ENCODE results near the gene ROR1.

Gene ROR1

DNA sequence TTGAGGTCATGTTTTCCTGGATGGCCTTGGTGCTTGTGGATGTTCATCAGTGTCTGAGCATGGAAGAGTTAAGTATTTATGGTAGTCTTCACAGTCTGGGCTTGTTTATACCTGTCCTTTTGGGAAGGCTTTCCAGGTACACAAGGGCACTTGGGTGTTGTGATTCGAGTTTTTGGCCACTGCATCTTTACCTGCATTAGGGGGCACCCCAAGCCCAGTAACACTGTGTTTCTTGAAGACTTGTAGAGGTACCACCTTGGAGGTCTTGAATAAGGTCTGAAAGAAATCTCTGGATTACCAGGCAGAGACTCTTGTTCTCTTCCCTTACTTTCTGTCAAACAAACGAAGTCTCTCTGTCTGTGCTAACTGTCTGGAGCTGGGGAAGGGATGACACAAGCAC lies 34.4 kb upstream of the ROR1 start:
- TF ChIP-seq FOXP2 (optimal IDR thresholded peaks at IDR 0.05; ENCODE audit: control extremely low read depth, extremely low read length, insufficient read depth) (no peak), EZH2 (IDR thresholded peaks at IDR 0.05) (no peak), POLR2AphosphoS5 (IDR thresholded peaks at IDR 0.05; ENCODE audit: borderline replicate concordance, low read depth, low read length) (no peak)
- no peak overlapping the region for H3K4me3 ChIP-seq
- no peaks in the 10 kb centered on the region for H3K36me3 ChIP-seq (ENCODE audit: insufficient read depth, low read length)
- DNase-seq (ENCODE audit: low read depth, low spot score) = no peak
- no peak overlapping the region for H3K9ac ChIP-seq (ENCODE audit: insufficient read length)
- H3K9me3 ChIP-seq (ENCODE audit: low read depth, low read length) = peaks cover 3% of the 10 kb centered on the region; the same call in 1 of the 2 replicates
- no peak overlapping the region for H3K27ac ChIP-seq

DNA sequence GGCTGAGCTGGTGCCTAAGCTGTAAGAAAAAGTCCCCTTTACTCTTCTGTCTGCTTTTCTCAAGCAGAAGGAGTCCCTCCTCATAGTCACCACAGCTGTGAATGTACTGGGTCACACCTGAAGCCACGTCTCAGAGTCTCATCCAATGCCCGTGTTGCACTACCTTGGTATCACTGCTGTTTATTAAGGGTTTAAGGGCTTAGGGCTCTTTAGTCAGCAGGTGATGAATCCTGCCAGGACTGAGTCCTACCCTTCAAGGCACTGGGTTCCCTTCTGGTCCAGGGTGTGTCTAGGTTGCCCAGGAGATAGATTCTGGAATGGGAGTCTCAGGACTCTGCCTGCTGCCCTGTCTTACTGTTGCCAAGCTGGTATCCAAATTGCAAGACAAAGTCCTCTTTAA lies 33.4 kb upstream of the ROR1 start:
- Histone ChIP-seq H3K36me3 (ENCODE audit: insufficient read depth, low read length) (no peaks in the 10 kb centered on the region), H3K9ac (ENCODE audit: insufficient read length) (no peak overlapping the region), H3K27ac (no peak overlapping the region), H3K9me3 (ENCODE audit: low read depth, low read length) (peaks cover 3% of the 10 kb centered on the region; the same call in 1 of the 2 replicates), H3K4me3 (no peak overlapping the region)
- DNase-seq (ENCODE audit: low read depth, low spot score) = no peak
- no peak for TF ChIP-seq POLR2AphosphoS5 (IDR thresholded peaks at IDR 0.05; ENCODE audit: borderline replicate concordance, low read depth, low read length)
- TF ChIP-seq FOXP2 (optimal IDR thresholded peaks at IDR 0.05; ENCODE audit: control extremely low read depth, extremely low read length, insufficient read depth) = no peak
- no peak for TF ChIP-seq EZH2 (IDR thresholded peaks at IDR 0.05)

DNA sequence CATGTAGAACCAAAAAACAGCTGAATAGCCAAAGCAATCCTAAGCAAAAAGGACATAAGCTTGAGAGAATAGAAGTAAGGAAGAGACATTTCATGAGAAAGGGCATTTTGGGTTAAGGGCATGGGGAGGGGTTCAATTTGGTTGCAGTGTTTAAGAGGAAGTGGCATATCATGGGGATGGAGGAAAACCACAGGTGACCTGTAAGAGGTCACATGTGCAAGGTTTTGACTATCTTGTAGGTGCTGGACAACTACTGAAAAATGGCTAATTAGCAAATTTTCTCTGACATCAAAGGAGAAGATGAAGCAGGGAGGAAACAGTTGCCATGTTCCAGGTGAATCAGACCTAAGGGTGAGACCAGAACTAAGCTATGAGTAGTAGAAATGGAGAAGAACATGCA lies 31.3 kb upstream of the ROR1 start:
- no peak for TF ChIP-seq POLR2AphosphoS5 (IDR thresholded peaks at IDR 0.05; ENCODE audit: borderline replicate concordance, low read depth, low read length)
- no peak for TF ChIP-seq FOXP2 (optimal IDR thresholded peaks at IDR 0.05; ENCODE audit: control extremely low read depth, extremely low read length, insufficient read depth)
- TF ChIP-seq EZH2 (IDR thresholded peaks at IDR 0.05) = no peak
- H3K27ac ChIP-seq = no peak overlapping the region
- no peak overlapping the region for H3K4me3 ChIP-seq
- H3K9ac ChIP-seq (ENCODE audit: insufficient read length) = no peak overlapping the region
- H3K36me3 ChIP-seq (ENCODE audit: insufficient read depth, low read length) = no peaks in the 10 kb centered on the region
- H3K9me3 ChIP-seq (ENCODE audit: low read depth, low read length) = no peaks in the 10 kb centered on the region
- no peak for DNase-seq (ENCODE audit: low read depth, low spot score)

DNA sequence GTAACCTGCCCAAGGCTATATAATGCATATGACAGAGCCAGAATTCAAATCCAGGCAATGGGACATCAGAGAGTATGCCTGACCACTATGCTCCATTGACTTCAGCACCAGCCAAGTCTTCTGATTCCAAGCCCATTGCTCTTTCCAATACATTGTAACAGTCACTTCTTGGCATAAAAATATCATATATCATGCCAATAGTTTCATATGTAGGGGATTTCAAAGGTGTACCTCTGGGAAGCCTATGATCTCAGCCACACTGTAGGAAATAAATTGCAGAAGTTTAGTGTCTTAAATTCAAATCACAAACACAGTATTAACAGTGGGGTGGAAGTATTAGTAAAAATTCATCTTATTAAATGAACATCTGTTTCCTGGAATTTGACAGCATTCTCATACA lies 30.0 kb upstream of the ROR1 start:
- Histone ChIP-seq H3K27ac (no peak overlapping the region), H3K36me3 (ENCODE audit: insufficient read depth, low read length) (no peaks in the 10 kb centered on the region), H3K4me3 (no peak overlapping the region), H3K9me3 (ENCODE audit: low read depth, low read length) (no peaks in the 10 kb centered on the region), H3K9ac (ENCODE audit: insufficient read length) (no peak overlapping the region)
- no peak for DNase-seq (ENCODE audit: low read depth, low spot score)
- TF ChIP-seq FOXP2 (optimal IDR thresholded peaks at IDR 0.05; ENCODE audit: control extremely low read depth, extremely low read length, insufficient read depth) = no peak
- TF ChIP-seq POLR2AphosphoS5 (IDR thresholded peaks at IDR 0.05; ENCODE audit: borderline replicate concordance, low read depth, low read length) = no peak
- TF ChIP-seq EZH2 (IDR thresholded peaks at IDR 0.05) = no peak

DNA sequence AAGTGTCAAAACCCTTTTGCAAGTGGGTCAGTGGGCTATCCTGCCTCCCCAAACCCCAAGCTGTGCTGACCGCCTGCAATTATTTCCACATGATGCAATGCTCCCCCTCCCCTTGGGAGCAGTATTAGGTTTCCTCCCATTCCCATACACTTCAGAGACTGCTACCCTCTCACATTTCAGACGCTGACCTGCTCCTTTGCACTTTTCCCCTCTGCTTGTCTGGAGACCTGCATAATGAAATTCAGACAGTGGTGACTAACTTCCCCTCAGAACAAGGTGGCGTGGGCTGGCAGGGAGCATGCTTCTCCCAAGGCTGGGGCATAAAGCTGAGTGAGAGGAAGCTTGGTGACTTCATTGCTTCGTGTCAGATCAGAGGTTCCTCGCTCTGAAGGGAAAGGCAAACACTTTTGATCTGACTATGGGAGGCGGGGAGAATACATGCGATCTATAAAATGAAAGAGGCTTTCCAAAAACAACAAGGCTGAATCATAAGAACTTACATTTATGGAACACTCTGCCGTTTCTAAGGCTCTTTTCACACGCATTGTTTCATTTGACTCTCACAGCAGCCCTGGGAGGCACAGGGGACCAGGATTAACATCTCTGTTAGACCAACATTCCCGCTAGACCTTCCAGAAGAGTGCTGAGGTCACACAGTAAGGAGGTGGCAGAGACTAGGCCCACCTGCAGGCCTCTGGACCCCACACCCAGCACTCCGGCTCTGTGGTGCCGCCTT lies 27.5 kb upstream of the ROR1 start:
- Histone ChIP-seq H3K4me3 (no peak overlapping the region), H3K36me3 (ENCODE audit: insufficient read depth, low read length) (no peaks in the 10 kb centered on the region), H3K9me3 (ENCODE audit: low read depth, low read length) (no peaks in the 10 kb centered on the region), H3K9ac (ENCODE audit: insufficient read length) (no peak overlapping the region), H3K27ac (no peak overlapping the region)
- no peak for TF ChIP-seq POLR2AphosphoS5 (IDR thresholded peaks at IDR 0.05; ENCODE audit: borderline replicate concordance, low read depth, low read length)
- no peak for TF ChIP-seq EZH2 (IDR thresholded peaks at IDR 0.05)
- TF ChIP-seq FOXP2 (optimal IDR thresholded peaks at IDR 0.05; ENCODE audit: control extremely low read depth, extremely low read length, insufficient read depth) = no peak
- DNase-seq (ENCODE audit: low read depth, low spot score) = no peak

DNA sequence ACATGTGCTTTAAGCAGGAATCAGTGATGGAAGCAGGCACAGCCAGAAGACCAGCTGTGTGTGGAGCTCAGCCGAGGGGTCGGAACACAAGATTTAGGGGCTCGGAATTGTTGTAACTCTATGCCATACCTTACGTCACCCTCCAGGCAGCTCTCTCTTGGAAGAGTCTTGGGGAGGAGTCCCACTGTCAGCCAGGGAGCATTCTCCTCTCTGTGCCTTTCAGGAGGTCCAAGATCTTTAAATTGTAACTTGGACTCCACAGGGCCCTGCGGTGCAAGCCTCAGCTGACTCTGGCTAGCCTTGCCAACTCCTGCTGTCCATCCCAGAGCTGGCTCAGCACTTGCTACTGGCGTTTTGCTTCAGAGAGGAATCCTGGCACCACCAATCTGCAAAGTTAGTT lies 26.4 kb upstream of the ROR1 start:
- no peak for TF ChIP-seq FOXP2 (optimal IDR thresholded peaks at IDR 0.05; ENCODE audit: control extremely low read depth, extremely low read length, insufficient read depth)
- TF ChIP-seq EZH2 (IDR thresholded peaks at IDR 0.05) = no peak
- TF ChIP-seq POLR2AphosphoS5 (IDR thresholded peaks at IDR 0.05; ENCODE audit: borderline replicate concordance, low read depth, low read length) = no peak
- H3K9ac ChIP-seq (ENCODE audit: insufficient read length) = no peak overlapping the region
- DNase-seq (ENCODE audit: low read depth, low spot score) = no peak
- H3K36me3 ChIP-seq (ENCODE audit: insufficient read depth, low read length) = no peaks in the 10 kb centered on the region
- no peaks in the 10 kb centered on the region for H3K9me3 ChIP-seq (ENCODE audit: low read depth, low read length)
- H3K27ac ChIP-seq = no peak overlapping the region
- H3K4me3 ChIP-seq = no peak overlapping the region

DNA sequence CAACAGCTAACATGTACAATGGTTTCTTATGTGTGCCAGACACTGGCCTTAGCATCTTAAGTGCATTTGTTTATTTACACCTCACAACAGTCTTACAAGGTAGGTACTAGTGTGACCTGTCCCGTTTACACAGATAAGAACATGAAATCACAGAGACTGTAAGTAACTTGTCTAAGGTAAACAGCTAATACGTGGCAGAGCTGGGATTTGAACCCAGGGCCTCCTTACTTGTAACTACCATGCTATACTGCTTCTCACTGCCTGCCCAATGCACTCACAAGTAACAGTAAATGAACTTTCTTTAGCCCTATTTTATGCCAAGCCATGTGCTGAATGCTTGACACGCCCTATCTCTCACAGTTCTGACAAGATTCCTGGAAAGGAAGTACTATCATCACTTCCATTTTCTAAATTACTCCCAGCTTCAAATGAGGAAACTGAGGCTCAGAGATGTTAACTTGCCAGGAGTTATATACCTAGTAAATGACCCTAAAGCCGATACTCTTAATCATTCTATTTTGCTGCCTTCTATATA lies 25.7 kb upstream of the ROR1 start:
- Histone ChIP-seq H3K9me3 (ENCODE audit: low read depth, low read length) (no peaks in the 10 kb centered on the region), H3K4me3 (no peak overlapping the region), H3K36me3 (ENCODE audit: insufficient read depth, low read length) (no peaks in the 10 kb centered on the region), H3K27ac (no peak overlapping the region), H3K9ac (ENCODE audit: insufficient read length) (no peak overlapping the region)
- TF ChIP-seq POLR2AphosphoS5 (IDR thresholded peaks at IDR 0.05; ENCODE audit: borderline replicate concordance, low read depth, low read length) (no peak), FOXP2 (optimal IDR thresholded peaks at IDR 0.05; ENCODE audit: control extremely low read depth, extremely low read length, insufficient read depth) (no peak), EZH2 (IDR thresholded peaks at IDR 0.05) (no peak)
- no peak for DNase-seq (ENCODE audit: low read depth, low spot score)

DNA sequence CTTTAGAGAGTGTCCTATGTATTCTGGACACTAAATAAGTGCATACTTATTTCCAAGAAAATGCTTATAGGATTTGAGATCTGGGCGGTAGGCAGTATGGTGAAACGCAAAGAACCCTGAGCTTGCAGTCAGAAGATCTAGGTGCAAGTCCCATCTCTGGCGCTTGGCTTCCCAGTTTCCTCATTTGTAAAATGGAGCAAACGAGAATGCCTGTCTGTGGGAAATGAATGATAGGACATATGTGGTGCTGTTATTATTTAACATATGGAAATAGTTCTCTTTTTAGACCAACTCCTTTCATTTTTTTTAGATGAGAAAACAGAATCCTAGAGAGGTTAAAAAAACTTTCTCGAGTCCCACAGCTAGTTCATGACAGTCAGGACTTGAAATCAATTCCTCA lies 25.2 kb upstream of the ROR1 start:
- Histone ChIP-seq H3K36me3 (ENCODE audit: insufficient read depth, low read length) (no peaks in the 10 kb centered on the region), H3K27ac (no peak overlapping the region), H3K9me3 (ENCODE audit: low read depth, low read length) (no peaks in the 10 kb centered on the region), H3K4me3 (no peak overlapping the region), H3K9ac (ENCODE audit: insufficient read length) (no peak overlapping the region)
- DNase-seq (ENCODE audit: low read depth, low spot score) = no peak
- TF ChIP-seq POLR2AphosphoS5 (IDR thresholded peaks at IDR 0.05; ENCODE audit: borderline replicate concordance, low read depth, low read length) (no peak), EZH2 (IDR thresholded peaks at IDR 0.05) (no peak)

DNA sequence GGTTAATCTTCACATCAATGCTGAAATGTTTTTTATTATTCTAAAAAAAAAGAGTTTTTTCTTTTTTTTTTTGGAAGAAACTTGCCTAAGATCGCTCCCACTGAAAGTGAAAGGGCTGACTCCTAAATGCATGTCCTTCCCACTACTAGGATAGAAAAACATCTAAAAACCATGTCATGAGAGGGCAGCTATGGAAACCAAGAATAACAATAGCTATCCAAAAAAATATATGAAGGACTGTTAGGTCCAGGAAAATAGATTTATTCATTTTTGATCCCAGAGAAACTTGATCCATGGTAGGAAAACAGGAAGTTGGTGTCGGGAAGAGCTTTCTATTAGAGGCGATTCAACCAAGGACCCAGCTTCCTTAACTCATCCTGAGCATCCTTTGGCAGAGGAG lies 23.1 kb upstream of the ROR1 start:
- no peak overlapping the region for H3K9ac ChIP-seq (ENCODE audit: insufficient read length)
- no peaks in the 10 kb centered on the region for H3K9me3 ChIP-seq (ENCODE audit: low read depth, low read length)
- TF ChIP-seq POLR2AphosphoS5 (IDR thresholded peaks at IDR 0.05; ENCODE audit: borderline replicate concordance, low read depth, low read length) (no peak), FOXP2 (optimal IDR thresholded peaks at IDR 0.05; ENCODE audit: control extremely low read depth, extremely low read length, insufficient read depth) (no peak), EZH2 (IDR thresholded peaks at IDR 0.05) (no peak)
- DNase-seq (ENCODE audit: low read depth, low spot score) = no peak
- H3K27ac ChIP-seq = no peak overlapping the region
- H3K4me3 ChIP-seq = no peak overlapping the region
- H3K36me3 ChIP-seq (ENCODE audit: insufficient read depth, low read length) = no peaks in the 10 kb centered on the region

Measured in SK-N-MC (cell line).